HCT116 (cell line): ENCODE results near the gene SHISAL1.

Experiments
- CTCF ChIP-seq, 3 experiments: fragments of 200-600 bp in 1 of 3; sonication (generic) in 1 of 3; IDR thresholded peaks in 2 of 3; conservative IDR thresholded peaks in 1 of 3; 2 replicates each; pipeline ENCODE4 v1.5.1; 2012 to 2017; ENCODE audit warnings: low read depth in 2 of 3, low read length in 2 of 3, antibody characterized with exemption in 1 of 3, borderline replicate concordance in 1 of 3, control low read depth in 1 of 3, mild to moderate bottlenecking in 1 of 3, mixed read lengths in 1 of 3, mixed run types in 1 of 3, moderate library complexity in 1 of 3; ENCODE audit not compliant: insufficient read depth in 1 of 3
- POLR2A ChIP-seq: IDR thresholded peaks from 2 replicates; pipeline ENCODE4 v1.7.0; 2011; ENCODE audit warnings: borderline replicate concordance; ENCODE audit not compliant: insufficient read depth, insufficient read length; ENCODE audit errors: extremely low read depth
- RAD21 ChIP-seq: IDR thresholded peaks from 2 replicates; pipeline ENCODE4 v1.6.1; 2012; ENCODE audit warnings: low read depth, mild to moderate bottlenecking

- no peak for TF ChIP-seq CTCF (IDR thresholded peaks at IDR 0.05 in 2 of 3, conservative IDR thresholded peaks at IDR 0.05 in 1 of 3; ENCODE audit: borderline replicate concordance in 1 of 3, insufficient read depth in 1 of 3, low read depth in 2 of 3, low read length in 2 of 3)
- TF ChIP-seq POLR2A, result no peak
- TF ChIP-seq RAD21, result no peak
Measured at GRCh38 chr22:44196241-44196640, 116.5 kb downstream of the SHISAL1 start.
